NB4 (cell line): ENCODE results near the gene C20orf141.

Experiments
- POLR2A ChIP-seq: IDR thresholded peaks from 2 replicates; pipeline ENCODE4 v1.6.1; 2011; ENCODE audit warnings: mild to moderate bottlenecking; ENCODE audit not compliant: insufficient read length; ENCODE audit errors: extremely low read depth
- TF ChIP-seq, protein P1 (sequence below): IDR thresholded peaks from one replicate; pipeline ENCODE4 v1.5.1; 2012; ENCODE audit warnings: low read depth, low read length

DNA sequence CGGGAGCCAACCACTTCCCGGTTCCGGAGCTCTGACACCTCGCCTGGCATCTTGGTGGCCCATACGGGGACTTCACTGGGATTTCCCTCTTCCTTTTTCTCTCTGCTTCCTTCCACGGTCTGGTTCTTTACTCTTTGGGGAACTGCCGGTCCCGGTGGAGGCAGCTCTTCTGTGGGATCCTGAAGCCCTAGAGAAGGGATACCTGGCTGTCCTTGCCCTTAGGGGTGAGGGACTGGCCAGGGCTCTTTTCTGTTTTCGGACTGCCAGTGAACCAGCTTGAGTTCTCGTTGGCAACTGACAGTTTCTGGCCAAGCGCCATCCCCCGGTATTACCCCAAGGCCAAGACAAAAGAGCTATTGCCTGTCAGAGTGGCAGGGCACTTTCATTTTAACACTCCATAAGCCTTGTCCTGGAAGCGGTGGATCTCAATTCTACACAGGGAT, 13.5 kb upstream of the C20orf141 start:
- TF ChIP-seq, protein P1, sequence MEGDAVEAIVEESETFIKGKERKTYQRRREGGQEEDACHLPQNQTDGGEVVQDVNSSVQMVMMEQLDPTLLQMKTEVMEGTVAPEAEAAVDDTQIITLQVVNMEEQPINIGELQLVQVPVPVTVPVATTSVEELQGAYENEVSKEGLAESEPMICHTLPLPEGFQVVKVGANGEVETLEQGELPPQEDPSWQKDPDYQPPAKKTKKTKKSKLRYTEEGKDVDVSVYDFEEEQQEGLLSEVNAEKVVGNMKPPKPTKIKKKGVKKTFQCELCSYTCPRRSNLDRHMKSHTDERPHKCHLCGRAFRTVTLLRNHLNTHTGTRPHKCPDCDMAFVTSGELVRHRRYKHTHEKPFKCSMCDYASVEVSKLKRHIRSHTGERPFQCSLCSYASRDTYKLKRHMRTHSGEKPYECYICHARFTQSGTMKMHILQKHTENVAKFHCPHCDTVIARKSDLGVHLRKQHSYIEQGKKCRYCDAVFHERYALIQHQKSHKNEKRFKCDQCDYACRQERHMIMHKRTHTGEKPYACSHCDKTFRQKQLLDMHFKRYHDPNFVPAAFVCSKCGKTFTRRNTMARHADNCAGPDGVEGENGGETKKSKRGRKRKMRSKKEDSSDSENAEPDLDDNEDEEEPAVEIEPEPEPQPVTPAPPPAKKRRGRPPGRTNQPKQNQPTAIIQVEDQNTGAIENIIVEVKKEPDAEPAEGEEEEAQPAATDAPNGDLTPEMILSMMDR: no peak
- TF ChIP-seq POLR2A: no peak
